Activated CD4-positive, CD25-positive, alpha-beta regulatory T cell treated with anti-CD3 and anti-CD28 coated beads, Interleukin-2, amount 50 U/mL, for 16 hours (primary cell): ENCODE results near the gene MATN4.
"Not testable (repeated sequence)": the region's sequence is repeated elsewhere in the genome, so short reads cannot be mapped to it uniquely, and the experiment has no call there.

Experiments used
- DNase-seq: peaks from one replicate; pipeline ENCODE4 v3.0.0-alpha.2; 2020; ENCODE audit warnings: low read depth, low spot score

MATN4 gene, protein sequence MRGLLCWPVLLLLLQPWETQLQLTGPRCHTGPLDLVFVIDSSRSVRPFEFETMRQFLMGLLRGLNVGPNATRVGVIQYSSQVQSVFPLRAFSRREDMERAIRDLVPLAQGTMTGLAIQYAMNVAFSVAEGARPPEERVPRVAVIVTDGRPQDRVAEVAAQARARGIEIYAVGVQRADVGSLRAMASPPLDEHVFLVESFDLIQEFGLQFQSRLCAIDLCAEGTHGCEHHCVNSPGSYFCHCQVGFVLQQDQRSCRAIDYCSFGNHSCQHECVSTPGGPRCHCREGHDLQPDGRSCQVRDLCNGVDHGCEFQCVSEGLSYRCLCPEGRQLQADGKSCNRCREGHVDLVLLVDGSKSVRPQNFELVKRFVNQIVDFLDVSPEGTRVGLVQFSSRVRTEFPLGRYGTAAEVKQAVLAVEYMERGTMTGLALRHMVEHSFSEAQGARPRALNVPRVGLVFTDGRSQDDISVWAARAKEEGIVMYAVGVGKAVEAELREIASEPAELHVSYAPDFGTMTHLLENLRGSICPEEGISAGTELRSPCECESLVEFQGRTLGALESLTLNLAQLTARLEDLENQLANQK

DNA sequence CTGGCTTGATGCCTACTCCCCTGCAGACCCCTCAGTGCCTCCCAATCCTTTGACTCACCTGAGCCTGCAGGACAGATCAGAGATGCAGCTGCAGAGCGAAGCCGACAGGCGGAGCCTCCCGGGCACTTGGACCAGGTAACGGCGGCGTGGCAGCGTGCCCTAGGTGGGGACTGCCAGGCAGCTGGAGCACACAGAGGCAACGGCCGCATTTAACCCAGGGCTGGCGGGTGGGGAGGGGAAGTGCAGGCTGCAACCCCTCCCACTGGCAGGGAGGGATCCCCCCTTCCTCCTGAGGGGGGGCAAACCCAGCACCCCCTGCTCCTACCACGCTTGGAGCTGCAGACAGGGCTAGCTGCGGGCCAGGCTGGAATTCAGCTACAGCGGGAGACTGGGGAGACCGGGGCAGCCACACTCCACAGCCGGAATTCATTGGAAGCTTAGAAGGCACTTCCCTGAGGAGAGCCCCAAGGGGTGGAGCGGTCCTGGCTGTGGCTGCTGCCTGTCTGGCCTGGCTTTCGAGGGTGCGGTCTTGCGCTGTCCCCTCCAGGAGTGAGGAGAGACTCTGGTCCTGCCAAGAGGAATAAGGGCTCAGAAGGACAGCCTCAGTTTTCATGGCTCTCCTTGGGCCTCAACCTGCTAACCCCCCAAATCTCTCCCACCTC lies at the start of gene MATN4:
Gene MATN4 (minus strand): TSS at position 183 of the 662 bp plus-strand sequence. CDS start 2,717 bp downstream, outside the sequence.
- DNase-seq, result no peak

DNA sequence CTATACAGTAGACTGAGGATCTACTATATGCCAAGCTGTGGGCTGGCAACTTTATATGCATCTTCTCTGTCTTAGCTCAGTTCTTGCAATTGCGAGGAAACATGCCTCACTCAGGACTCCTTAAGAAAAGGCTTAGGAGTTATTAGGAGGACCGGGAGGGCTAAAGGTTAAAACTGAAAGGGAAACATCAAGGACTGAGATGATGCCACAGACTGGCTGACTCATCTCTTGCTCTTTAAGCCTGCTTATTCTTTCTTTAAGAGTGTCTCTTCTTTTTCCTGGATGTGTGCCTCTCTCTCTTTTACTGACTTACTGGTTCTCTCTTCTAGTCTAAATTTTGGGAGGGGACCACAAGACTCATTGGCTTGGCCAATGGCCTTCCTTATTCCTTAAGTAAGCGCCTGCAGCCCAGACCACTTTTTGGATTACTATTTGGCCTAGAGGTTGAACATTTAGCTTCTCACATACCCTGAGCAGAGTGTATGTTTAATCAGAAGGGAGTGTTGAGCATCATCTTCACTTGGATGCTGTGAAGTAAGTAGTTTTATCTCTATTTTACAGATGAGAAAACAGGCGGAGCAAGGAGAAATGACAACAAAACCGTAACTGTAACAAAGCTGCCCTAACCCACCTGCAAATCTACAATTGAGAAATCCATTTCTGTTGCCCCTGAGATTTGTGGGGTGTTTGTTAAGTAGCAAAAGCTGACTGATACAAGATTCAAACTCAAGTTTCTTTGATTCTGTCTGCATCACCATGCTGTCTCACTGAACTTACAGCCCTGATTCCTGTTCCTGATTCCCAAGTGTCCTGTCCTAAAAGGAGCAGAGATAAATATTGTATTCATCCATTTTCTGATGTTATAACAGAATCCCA lies 47.3 kb upstream of the MATN4 start:
- no peak for DNase-seq

DNA sequence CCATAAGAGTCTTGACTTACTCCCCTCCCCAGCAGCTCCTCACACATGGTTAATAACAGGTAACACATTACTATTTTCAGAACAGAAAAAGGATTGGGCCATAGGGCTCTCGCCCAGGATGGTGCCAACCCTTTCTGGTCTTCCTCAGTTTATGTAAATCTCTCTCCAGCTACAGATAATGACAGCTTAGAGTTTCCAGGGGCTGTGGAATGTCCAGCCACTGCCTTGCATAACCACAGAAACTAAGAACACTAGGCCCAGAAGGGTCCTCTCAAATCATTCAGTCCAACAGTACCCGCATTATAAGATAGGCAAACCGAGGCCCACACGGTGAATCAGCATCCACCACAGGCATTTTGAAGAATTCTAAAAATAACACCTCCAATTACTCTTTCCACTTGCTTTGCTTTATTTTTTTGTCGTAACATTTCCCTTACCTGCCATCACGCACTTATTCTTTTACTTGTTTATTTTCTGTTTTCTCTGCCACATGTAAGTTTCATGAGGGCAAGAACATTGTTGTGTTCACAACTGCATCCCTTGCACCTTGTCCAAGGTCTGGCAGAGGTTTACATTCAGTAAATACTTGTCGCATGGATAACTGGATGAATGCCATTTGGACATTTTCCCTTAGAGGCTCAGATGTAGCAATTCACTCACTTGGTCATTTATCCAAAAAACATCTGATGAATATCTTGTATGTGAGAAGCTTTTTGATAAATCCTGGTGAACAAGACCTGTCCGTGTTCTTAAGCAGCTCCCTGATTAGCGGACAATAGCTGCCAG lies 46.5 kb upstream of the MATN4 start:
- no peak for DNase-seq

DNA sequence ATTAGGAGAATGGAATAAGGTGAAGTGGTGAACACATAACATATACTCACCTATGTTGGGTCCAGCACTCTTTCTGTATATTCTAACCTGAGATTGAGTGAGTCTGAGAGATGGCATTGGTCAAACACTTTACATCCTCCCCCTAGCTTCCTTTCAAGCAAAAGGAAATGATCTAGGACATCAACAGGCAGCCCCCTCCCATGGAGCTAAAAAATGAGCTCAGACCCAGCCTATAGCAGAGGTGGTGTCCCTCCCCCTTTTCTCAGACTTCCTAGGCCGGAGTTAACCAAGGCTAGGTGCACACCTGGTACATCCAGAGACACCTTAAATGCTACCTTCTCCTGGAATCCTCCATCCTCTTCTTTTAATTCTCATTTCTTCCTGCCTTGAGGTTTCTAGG lies 45.6 kb upstream of the MATN4 start:
- DNase-seq, result no peak

DNA sequence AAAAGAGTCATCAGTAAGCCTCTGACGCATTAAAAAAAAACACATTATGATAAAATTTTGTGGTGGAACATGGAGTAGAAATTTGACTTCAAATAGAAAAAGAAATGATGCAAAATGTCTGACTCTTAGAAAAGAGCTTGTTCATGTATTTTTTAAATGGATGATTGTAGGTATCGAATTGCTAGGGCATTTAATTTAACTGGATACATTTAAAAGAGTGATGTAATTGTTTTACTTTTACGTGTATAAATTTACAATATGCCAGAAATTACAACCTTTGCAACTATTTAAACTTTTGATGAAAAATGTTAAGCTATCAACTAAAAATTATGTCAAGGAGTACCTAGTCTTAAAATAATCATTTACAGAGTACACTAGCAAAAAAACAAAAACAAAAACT lies 44.6 kb upstream of the MATN4 start:
- DNase-seq, result no peak

DNA sequence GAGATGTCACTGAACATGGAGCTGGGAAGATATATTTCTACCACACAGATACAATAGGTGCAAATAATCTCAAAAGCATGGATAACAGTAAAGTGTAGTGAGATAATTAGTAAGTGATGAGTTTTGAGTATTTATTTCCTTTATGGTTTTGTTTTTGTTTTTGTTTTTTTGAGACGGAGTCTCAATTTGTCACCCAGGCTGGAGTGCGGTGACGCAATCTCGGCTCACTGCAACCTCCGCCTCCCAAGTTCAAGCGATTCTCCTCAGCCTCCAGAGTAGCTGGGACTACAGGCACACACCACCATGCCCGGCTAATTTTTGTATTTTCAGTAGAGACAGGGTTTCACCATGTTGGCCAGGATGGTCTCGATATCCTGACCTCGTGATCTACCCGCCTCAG lies 42.7 kb upstream of the MATN4 start:
- not testable (repeated sequence) for DNase-seq

DNA sequence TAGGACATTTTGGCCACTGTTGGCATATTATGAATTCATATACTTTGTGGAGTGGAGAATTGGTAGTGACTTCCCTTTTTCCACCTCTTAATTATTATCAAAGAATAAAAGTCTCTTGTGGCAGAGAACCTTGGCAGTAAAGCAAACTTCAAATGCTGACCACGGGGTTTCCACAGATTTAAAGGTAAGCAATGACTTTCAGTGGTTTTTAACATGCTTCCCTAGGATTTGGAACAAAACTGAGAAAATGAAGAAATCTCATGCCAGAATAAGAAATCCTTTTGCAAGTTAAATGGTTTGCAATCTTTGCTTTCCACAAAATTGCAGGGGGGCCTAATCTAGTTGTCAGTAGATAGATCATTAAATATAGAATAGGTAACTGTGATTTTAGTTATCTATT lies 42.1 kb upstream of the MATN4 start:
- DNase-seq, result no peak

DNA sequence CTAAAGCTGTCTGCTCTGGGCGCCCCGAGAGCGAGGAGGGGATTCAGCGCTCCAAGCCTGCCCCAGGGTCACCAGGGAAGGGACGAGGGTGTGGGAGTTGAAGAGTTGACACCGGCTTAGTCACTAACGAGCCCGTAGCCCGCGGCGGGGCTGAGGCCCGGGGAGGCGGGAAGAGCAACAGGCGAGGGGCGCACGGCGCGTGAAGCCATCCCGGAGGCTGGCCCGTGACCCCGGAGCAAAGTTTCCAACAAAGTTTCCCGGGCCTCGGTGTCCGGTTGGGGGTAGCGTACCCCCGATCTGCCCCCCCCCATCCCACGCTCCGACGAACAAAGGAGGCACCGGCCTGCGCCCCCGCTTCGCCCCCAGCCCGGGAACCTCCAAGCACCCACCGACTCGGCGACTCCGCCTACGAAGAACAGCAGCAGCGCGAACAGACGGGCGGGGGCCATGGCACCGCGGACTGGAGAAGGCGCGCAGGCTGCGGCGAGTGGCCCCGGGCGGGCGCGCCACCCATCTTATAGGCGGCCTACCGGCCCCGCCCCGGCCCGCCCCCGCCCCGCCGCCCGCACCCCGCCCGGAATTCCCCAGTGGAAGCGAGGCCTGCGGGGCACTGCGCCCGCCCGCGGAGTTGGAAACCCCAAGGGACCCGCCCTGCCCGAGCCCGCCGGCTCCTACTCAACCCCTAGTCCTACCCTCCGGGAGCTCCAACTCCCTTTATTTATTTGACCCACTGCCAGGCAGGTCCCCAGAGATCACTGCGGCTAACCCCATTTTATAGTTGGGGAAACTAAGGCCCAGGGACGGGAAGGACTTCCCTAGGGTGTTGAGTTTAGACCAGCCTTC lies 40.1 kb upstream of the MATN4 start, which contains the start of gene SDC4:
Gene SDC4 (minus strand): TSS at position 489 of the 843 bp plus-strand sequence. CDS start 40 bp downstream, at position 449.
- peak; percentile 24 for DNase-seq

DNA sequence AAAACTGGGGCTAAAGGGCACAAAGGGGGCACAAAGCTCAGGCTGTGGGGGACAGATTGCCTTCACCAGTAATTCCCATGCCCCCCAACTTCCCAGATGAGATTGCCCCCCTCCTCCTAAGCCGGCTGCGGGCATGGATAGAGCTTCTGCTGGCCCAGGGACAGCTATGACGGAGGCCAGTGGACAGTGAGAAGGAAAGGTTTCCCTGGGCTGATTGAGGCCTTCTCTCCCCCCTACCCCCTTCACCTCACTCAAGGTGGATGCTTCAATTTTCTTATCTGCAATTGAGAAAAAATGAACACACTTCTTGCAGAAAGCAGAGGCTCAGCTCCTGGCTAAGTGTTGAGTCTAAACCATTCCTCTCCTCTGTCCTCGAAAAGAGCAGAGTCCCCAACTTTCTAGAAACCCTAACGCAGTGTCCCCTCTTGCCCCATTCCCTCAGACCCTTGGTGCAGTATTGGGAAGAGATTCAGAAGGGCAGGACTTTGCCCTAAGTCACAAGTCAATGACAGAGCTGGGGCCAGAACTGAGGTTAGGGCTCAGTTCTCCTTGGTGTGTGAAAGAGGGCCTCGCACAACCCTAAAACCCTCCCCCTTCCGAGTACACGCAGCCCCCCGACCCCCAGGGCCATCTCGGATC lies 39.3 kb upstream of the MATN4 start:
- no peak for DNase-seq

DNA sequence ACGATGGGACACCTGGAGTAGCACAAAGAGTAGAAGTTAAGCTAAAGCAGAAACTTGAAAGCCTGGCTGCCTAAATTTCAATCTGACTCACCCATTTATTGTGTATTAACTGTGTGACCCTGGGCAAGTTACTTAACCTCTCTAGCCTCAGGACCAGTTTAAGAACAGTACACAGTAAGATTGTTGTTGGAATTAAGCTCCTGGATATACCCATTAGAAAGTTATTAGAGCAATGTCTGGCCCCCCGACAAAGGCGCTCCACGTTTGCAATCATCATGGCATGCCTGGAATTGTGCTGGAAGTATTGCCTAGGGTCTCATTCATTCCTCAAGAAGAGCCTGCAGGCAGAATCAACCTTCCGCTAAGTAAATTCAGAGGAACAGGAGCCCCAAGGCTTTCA lies 38.8 kb upstream of the MATN4 start:
- DNase-seq, result no peak

DNA sequence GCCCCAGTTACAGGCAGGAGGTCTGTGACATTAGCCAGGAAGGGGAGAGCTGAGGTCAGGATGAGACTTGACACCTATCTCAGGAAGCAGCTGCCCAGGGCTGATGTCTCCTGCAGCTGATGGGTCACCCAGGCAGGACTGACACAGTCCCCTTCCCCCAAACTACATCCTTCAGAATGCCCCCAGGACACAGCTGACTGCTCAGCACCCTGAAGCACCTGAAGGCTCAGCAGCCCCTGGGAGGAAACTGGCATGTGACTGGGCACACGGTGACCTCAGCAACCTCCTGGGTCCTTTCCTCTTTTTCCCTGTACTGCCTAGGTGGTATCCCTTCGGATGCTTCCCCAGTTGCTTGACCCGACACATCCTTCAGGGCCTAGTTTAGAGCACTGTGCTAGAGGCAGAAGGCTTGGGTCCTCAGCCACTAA lies 38.2 kb upstream of the MATN4 start:
- DNase-seq, result no peak

DNA sequence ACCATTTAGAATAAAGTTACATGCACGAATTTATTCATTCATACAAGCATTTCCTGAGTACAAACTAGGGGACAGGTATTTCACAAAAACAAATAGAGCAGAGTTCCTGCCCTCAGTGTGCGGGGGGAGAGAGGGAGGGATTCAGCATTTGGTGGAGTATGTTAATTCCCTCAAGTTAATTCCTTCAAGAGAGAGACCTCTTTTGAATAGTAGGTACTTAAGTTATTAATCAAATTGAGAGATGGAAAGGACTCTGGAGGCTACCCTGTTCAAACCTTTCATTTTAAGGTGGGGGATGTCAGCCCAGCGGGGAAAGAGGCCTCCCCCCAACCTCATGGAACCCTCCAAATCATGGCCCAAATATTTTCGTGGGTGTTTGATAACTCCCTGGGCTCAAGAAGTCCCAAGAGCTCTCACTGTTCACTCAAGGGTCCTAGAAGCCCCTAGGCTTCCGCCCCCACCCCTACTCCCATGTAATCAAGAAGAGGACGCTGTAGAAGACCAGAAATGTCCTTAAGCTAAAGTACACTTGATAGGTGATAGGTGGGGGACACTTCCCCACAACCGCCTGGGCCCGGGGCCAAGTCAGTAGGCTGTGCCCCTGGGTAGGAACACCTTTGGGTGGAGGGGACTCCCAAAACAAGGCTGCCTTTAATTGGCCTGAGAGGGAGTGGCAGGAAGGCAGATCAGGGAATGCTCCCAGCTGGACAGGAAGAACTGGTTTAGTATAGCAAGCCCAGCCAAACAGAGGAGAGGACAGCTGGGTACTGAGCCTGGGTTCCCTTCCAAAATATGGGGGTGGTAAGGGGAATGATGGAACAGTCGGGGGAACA lies 37.2 kb upstream of the MATN4 start:
- no peak for DNase-seq

DNA sequence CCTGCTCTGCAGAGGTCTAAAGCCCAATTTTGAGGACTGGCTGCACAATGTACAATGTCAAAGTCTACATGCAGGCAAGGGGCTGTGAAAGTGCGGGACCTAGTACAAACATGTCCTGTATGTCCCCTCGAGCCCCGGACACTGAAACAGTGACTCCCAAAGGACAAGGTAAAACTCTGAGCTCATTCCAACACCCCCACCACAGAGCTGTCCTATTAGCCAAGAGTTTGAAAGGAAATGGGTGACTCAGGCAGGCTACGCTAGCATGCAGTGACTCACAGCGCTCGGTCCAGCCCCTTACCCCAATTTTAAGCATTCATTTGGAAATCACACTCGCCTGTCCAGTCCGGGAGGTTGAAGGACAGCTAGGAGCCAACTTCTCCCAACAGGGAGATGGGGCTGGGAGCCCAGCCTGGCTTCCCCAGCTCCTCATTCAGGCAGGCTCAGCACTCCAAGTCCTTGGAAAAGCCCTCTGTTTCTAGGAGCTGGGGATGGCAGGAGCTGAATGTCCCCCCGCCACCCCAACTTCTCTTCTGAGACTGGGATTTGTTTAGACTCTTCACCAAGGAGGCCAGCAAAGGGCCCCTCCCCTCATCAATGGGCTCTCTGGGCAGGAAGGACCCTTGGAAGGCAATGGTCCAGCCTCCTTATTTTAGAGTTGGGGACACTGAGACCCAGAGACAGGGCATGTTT lies 36.2 kb upstream of the MATN4 start:
- DNase-seq, result no peak

DNA sequence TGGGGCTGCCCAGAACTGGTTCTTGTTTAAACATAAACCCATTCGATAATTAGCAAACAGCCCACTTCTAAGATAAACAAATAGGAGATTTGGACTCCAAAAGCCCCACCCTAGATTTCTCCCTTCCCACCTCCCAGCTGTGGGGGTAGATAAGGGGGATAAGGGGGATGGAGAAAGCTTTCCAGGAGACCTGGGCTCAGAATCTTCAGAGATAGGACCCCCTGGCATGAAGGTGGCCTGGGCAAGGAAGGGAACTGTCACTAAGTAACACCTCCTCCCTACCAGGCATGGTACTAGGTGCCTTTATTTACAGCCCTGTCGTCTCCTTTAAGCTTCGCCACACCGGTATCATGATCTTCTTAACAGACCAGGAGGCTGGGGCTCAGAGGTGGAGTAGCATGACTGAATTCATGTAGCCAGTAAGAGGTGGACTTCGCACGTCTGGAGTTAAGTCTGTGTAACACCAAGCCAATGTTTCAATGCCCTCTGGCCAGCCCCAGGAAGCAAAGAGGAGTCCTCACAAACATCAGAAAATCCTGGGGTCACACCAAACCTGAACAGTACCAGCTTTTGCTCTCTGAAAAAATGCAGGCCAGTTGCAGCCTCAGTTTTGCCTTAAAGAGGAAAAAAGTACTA lies 35.6 kb upstream of the MATN4 start:
- DNase-seq, result no peak

DNA sequence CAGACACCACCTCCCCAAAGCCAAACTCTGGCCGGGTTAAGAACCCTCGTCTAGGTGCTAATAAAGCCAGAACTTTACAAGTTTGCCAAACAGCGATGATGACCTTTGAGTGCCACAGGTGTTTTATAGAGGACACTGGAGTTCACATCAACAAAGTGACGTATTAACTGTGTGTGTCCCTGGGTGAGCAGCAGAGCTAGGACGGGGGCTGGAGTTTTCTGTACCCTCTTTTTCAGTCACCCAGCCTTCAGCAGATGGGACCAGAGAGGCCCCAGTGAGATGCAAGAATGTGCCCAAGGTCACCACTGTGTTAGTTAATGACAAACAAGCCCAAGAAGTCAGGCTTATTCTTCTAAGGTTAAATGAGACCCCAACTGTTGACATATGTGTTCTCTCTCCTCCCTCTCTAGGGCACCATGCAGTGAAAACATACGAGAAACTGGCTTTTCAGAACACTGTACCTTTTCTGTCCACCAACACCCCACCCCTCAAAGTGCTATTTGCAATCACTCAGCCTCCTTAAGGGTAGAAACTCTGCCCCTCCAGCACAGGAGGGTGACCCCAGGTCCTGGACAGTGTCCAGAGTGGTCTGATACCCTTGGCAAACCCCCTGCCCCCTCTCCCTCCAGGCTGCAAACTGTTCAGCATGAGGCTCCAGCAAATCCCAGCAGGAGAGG lies 34.9 kb upstream of the MATN4 start:
- no peak for DNase-seq

DNA sequence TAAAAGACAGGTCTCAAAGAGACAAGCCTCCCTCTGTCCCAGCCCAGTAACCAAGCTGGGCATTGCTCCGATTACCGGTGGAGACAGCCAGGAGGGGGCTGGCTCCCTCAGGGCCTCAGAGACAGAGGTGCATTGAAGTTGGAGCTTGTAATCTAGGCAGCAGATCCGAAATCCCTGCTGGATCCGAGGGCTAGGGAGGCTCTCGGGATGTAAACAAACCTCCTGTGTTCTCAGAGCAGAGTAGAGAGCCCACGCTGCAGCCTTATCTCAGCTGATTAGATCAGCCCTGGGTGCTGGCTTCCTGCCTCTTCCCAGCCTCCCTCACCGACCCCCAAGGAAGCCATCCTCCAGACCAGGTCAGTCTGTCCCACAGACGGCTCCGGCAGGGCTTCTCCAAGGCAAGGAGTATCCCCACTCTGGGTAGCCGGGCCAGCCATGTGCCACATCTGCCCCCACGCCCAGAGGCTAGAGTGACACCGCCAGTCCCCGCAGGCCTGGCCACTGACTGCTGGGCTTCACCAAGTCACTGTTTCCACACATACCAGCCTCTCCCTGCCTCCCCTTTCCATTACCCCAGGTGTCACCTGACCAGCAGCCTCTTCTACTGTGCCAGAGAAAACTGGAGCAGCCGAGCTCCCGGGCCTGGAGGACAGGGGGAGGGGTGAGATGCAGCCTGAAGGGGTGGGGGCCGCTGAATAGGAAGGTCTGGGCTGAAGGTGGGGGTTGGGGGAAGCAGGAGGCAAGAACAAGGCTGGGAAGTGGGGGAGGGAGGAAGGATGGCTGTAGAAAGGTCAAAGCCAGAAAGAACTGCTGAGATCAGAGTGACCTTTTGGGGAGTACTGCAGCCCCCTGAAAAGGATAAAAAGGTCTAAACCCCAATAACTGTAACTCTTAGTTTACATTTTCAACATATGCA lies 34.1 kb upstream of the MATN4 start:
- no peak for DNase-seq
